Globus pallidus (tissue), 1 donor: Measurements from ENCODE around the gene GDPD1.
"Not testable (repeated sequence)": the region's sequence is repeated elsewhere in the genome, so short reads cannot be mapped to it uniquely, and the experiment has no call there.

Experiments used
- DNase-seq: peaks from one replicate; pipeline ENCODE4 v3.0.0-alpha.2; 2015; ENCODE audit warnings: low spot score

The GDPD1 gene

DNA sequence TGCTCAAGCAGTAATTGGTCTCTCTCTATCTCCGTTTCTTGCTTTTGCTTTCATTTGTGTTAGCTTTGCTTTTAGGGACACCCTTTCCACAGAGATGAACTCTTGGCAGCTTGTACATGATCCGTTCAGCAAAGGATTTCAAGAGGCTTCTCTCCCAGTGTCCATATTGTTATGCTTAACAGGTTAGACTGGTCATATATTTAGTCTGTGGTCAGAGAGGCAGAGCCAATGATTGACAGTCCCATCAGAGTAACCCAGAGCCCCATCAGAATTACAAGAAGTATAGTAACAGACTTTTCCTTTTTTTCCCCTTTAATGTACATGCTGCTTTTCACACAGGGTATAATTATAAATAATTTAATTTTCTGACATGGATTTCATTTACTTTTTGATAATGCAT lies 34.4 kb downstream of the GDPD1 start:
- DNase-seq: no peak

DNA sequence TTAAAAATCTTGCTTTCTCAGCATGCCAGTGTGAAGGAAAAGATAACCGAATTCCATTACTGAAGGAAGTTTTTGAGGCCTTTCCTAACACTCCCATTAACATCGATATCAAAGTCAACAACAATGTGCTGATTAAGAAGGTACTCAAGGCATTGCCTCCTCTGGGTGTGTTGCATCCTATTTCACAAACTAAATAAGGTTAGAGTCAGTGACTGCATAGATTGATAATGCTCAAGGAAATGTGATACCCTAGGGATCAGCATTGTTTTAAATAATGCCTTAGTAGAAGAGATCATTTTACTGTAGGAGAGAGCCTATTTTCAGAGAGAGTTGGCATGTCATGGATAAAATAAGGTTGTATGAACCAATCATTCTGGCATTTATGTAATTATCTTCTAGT lies 36.8 kb downstream of the GDPD1 start:
- no peak for DNase-seq

DNA sequence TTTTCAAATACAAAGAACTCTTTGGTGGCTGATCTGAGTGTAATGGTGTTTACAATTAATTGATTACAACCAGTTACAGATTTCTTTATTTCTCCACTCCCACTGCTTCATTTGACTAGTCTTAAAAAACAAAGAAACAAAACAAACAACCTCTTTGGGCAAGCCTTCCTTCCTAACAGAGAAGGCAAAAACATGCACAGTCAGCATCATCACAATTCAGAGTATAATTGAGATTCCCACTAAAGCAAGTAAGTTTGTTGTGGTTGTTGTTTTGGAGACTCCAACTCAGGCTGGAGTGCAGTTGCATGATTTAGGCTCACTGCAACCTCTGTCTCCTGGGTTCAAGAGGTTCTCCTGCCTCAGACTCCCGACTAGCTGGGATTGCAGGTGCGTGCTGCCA lies 40.4 kb downstream of the GDPD1 start:
- DNase-seq: no peak

DNA sequence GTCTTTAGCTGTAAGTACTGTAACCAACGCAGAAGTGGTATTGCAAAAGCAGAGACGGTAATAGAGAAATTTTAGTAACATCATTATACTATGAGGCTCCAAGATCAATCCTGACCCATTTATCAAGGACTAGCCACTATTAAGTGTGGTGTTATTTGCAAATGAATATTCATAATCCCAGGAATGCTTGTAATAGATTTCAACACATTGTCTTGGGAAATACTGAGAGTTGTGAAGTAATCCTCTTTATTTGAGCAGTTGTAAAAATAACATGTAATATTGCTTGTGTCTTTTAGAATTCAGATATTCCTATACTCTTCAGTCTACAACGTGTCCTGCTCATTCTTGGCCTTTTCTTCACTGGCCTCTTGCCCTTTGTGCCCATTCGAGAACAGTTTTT lies 46.4 kb downstream of the GDPD1 start:
- no peak for DNase-seq

DNA sequence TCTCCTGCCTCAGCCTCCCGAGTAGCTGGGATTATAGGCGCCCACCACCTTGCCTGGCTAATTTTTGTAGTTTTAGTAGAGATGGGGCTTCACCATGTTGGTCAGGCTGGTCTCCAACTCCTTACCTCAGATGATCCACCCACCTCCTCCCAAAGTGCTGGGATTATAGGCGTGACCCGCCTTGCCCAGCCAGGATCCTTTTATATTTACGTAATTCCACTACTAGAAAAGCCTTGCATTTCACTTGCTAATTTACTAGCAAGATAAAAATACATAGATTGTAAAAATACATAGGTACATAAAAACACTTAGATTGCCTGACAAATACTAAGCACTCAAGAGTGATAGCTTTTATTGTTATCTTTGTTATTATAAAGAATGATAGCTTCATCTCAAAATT lies 47.5 kb downstream of the GDPD1 start:
- DNase-seq: no peak

DNA sequence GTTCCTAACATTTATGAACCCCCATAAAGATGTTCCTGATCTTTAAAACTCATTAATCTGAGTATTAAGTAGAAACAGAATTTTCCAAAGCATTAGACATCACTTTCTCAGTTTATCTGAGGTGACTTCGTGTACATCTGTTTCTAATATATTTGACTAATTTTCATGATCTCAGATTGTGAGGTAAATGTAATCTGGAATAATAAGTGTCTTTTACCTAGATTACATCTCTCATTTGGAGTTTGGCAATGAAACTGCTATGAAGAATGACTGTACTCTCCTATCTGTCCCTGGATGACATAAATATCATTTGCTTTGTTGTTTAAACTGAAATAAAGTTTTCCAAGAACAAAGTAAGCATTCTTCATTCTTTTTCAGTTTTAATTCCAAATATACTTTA lies 55.3 kb downstream of the GDPD1 start:
- DNase-seq: no peak

DNA sequence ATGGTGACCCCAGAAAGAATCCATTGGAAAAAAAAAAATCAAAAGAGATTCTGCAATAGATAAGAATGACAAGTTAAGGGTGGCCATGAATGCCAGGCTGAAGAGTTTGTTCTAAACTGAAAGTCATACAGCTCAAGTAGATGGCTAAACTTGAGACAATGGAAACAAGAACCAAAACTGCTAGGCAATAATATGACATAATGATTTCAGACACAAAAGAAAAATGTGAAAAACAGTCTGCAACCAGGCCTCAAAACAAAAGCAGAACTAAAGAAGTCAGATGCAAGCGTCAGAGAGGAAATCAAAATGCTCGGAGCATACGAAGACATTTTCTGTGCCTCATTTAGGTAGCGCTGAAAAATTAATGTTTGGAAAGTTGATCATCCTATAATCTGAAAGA lies 56.7 kb downstream of the GDPD1 start:
- peak; percentile 20 for DNase-seq

DNA sequence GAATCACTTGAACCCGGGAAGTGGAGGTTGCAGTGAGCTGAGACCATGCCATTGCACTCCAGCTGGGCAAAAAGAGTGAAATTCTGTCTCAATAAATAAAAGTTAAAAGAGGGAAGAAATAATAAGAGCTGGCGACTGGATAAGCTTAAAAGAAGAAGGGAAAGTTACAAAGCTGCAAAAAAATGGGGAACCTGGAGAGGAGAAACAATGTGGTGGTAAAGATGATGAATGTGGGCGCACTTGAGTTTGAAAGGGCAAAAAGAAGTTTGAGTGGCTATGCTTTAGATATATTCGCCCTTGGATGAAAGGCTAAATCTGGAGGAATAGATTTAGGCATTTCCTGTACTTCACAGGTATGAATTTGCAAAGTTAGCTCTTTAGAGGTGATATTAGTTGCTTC lies 58.1 kb downstream of the GDPD1 start:
- DNase-seq: peak; percentile 26

DNA sequence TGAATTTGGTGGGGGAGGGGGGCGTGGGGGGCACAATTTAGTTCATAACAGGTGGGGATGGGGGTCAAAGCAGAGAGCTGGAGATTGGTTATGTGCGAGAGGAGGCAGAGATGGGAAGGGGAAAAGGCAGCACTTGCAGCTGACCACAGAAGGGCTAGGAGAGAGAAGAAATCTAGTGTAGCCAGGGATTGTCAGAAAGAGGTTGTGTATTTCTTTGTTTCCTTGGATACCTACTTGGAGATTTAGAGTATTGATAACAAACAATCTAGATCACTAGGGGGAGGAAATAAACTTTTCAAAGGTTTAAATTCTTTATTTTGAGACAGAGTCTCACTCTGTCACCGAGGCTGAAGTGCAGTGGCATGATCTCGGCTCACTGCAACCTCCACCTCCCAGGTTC lies 64.0 kb downstream of the GDPD1 start:
- DNase-seq: no peak

DNA sequence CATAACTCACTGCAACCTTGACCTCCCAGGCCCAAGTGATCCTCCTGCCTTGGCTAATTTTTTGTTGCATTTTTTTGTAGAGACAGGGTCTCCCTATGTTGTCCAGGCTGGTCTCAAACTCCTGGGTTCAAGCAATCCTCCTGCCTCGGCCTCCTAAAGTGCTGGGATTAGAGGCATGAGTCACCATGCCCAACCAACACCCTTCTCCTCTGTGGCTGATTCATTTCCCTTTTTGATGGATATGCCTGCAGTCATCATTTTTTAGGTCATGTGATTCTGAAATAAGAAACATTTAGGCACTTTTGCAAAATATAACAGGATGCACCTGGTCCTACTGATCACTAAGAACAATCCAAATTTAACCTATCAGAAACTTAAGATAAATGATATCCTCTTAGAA lies 67.1 kb downstream of the GDPD1 start:
- DNase-seq: no peak

DNA sequence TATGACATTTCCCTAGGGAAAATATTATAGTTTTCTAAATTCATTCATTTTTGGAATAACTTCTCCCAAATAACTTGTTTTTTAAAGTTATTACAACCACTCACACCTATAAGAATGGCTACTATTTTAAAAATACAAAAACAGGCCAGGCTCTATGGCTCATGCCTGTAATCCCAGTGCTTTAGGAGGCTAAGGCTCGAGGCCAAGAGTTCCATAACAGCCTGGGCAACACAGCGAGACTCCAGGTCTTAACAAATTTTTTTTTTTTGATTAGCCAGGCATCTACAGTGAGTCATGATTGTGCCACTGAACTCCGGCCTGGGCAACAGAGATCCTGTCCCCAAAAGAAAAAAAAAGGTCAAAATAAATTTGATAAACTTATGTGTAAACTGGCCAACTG lies 67.6 kb downstream of the GDPD1 start:
- no peak for DNase-seq

DNA sequence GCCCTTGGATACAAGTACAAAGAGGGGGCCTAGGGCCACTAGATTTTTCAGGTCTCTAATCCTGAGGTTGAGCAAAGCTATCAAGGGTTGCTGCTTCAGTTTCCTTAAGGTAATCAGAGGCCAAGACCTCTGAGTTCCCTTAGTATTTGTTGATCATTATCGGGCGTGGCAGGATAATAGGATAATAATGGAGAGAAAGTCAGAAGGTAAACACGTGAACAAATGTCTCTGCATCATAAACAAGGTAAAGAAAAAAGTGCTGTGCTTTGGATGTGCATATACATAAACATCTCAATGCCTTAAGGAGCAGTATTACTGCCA lies 69.6 kb downstream of the GDPD1 start:
- DNase-seq: no peak

DNA sequence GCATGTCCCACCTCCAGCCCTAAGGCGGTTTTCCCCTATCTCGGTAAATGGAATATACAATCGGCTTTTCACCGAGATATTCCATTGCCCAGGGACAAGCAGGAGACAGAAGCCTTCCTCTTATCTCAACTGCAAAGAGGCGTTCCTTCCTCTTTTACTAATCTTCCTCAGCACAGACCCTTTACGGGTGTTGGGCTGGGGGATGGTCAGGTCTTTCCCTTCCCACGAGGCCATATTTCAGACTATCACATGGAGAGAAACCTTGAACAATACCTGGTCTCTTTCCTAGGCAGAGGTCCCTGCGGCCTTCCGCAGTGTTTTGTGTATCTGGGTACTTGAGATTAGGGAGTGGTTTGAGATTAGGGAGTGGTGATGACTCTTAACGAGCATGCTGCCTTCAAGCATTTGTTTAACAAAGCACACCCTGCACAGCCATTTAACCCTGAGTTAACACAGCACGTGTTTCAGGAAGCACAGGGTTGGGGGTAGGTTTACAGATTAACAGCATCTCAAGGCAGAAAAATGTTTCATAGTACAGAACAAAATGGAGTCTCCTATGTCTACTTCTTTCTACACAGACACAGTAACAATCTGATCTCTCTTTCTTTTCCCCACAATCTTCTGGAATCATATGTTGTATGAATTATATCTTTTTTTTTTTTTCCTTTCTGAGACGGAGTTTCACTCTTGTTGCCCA lies 70.1 kb downstream of the GDPD1 start:
- DNase-seq: not testable (repeated sequence)

DNA sequence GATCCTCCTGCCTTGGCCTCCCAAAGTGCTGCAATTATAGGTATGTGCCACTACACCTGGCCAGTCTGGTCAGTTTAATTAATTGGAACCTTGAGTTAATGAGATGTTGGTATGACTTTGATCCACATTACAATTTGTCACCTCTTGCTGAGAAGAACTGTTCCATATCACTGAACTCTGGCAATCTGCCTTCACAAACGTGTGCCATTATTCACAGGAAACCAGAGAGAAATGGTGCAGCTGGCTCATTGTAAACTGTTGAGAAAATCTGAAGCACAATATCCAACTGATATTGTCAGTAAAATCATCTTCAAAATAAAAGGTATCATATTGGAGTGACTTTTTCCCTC lies 71.8 kb downstream of the GDPD1 start:
- no peak for DNase-seq

DNA sequence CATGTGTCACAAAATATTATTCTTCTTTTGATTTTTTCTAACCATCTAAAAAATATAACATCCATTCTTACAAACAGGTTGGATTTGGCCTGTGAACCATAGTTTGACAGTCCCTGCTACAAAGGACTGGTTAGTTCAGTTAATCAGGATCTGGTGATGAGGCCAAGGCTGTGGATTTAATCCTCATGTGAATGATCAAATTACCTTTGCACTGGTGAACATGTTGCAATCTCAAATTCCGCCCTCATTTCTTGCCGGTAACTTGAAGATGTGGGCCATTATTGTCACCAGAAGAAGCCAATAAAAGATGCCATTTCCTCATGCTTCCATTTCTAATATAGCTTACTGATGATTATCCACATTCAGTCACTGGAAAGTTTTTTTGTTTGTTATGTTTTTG lies 75.9 kb downstream of the GDPD1 start:
- no peak for DNase-seq

DNA sequence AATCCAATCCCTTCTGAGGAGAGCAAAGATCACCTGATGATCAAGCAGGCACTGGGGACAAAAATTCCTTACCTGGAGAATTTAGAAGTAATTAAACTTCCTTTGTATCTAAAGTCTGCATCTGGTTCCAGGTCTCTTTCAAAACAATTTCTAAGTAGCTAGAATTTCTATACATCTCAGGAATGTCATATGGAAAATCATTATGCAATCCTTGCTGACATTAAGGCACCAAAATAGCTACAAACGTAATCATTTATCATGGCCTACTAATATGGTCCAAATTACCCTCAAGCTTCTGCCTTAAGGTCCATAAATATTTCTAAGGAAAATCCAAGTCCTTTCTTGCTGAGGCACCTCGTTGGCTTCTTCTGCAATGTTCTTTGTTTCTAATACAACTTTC lies 78.2 kb downstream of the GDPD1 start:
- no peak for DNase-seq

DNA sequence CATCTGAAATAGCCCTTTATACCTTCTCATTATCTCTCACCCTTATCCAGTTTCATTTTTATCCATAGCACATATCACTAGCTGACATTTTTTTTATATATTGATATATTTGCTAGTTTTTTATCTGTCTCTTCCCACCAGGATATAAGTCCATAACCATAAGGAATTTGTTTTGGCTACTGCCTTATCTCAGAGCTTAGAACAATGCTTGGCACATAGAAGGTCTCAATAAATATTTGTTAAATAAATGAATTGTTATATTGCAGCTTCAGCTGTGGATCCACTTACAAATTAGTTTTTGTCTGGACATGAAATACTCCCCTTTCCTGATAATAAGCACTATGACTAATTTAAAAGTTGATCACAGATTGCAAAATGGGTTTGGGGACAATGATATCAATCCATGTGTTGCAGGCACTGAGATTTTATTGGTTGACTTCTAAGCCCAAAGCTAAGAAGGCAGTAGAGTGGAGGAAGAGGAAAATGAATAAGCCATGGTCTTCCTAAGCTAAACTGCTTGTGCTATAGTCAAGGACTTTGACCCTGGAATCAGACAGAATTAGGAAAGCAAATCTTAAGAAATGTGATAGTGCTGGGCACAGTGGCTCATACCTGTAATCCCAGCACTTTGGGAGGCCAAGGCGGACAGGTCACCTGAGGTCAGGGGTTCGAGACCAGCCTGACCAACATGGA lies 79.2 kb downstream of the GDPD1 start:
- DNase-seq: no peak

DNA sequence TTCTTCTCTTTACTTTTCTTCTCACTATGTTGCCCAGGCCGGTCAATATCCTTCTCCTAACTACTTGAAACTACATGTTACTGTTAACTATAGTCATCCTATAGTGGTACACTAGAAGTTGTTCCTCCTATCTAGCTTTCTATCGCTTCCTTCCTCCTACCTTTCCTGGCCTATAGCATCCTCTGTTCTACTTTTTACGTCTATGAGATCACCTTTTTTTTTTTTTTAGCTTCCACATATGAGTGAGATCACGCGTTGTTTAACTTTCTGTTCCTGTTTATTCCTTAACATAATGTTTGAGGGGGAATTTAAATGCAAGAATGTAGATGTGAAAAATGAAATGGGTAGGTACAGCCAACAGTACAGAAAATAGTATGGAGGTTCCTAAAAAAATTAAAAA lies 80.6 kb downstream of the GDPD1 start:
- DNase-seq: no peak

DNA sequence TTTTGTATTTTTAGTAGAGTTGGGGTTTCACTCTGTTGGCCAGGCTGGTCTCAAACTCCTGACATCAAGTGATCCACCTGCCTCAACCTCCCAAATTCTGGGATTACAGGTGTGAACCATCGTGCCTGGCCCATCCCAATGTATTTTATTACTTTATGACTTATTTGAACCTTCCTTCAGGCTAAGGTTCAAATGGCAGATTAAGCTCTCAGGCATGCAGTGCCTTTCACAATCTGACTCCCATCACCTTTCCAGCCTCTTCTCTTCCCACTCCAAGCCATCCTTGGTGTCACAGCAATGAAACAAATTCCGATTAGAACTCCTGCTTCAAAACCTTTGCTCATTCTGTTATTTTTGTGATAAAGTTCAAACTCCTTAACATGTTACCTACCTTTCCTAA lies 84.5 kb downstream of the GDPD1 start:
- DNase-seq: no peak

DNA sequence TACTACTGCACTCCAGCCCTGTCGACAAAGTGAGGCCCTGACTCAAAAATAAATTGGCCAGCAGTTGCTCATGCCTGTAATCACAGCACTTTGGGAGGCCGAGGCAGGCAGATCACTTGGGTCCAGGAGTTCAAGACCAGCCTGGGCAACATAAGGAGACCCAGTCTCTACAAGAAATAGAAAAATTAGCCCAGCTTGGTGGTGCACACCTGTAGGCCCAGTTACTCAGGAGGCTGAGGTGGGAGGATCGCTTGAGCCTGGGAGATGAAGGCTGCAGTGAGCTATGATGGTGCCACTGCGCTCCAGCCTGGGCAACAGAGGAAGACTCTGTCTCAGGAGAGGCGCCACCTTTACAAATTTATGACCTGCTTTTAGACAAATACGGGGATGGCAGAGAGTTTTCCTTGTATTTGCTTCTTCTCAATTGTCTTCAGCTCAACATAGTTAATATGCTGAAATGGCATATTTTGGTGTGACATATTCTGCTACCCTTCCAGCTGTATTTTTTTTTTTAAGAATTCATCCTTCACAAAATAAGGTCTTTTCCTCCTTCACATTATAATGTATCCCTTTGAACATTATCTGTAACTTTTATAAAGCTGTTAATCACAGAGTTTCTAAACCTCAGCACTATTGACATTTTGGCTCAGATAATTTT lies 90.1 kb downstream of the GDPD1 start:
- DNase-seq: no peak

DNA sequence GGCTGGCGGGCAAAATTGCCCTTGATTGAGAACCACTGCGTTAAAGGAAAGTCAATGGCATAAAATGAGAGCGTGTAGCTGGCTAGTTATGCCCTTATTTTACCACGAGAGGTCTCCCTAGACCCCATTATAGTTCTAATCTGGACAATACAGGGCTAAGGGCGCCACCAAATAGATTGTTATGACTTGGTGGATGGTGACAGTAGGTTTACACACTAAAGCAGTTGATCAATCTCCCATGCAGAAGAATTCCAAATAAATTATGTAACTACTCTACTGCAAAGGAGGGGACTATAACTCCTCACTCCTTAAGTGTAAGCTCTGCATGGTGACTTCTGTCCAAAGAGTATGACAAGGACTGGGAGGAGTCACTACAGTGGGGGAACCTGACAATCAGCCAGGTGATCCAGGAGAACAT lies 90.7 kb downstream of the GDPD1 start:
- DNase-seq: peak; percentile 79

DNA sequence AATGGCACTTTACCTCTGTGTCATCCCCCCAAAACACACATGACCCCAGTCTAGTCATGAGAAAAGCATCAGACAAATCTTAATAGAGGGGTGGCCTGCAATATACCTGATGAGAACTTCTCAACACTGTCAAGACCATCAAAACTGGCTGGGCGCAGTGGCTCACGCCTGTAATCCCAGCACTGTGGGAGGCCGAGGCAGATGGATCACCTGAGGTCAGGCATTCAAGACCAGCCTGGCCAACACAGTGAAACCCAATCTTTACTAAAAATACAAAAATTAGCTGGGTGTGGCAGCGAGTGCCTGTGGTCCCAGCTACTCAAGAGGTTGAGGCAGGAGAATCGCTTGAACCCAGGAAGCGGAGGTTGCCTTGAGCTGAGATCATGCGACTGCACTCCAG lies 91.2 kb downstream of the GDPD1 start:
- not testable (repeated sequence) for DNase-seq

DNA sequence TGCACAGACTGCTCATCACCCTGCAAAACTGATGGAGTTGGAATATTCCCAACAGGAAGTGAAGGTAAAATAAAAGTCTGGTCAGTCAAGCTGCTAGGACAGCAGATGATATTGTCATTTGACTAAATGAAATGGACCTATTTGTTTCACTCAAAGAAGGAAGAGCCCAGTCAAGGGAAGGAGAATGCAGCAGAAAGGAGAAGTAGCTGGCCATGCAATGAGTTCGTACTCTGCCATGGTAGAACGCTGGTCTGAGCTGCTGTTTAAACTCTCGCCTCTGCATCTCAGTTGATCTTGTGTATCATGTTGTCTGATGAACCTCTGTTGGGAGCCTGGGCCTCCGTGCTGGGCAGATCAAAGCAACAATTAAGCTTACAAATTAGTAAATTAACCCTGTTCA lies 95.6 kb downstream of the GDPD1 start:
- no peak for DNase-seq
